Mammary epithelial cell (primary cell): ENCODE data around the gene RBM20.

Experiments used
- EZH2 ChIP-seq: IDR thresholded peaks from 2 replicates; pipeline ENCODE4 v1.6.1; 2012; ENCODE audit warnings: low read length, inconsistent platforms, borderline replicate concordance
- TF ChIP-seq, protein P1 (sequence below), 2 donors: IDR thresholded peaks in 1 of 2; conservative IDR thresholded peaks in 1 of 2; 2 replicates each; pipeline ENCODE4 v1.5.1; 2011 to 2012; ENCODE audit warnings: inconsistent platforms in 2 of 2, low read length in 2 of 2, mild to moderate bottlenecking in 2 of 2, control low read depth in 1 of 2, low read depth in 1 of 2; ENCODE audit not compliant: insufficient read depth in 1 of 2; ENCODE audit errors: extremely low read depth in 1 of 2

DNA sequence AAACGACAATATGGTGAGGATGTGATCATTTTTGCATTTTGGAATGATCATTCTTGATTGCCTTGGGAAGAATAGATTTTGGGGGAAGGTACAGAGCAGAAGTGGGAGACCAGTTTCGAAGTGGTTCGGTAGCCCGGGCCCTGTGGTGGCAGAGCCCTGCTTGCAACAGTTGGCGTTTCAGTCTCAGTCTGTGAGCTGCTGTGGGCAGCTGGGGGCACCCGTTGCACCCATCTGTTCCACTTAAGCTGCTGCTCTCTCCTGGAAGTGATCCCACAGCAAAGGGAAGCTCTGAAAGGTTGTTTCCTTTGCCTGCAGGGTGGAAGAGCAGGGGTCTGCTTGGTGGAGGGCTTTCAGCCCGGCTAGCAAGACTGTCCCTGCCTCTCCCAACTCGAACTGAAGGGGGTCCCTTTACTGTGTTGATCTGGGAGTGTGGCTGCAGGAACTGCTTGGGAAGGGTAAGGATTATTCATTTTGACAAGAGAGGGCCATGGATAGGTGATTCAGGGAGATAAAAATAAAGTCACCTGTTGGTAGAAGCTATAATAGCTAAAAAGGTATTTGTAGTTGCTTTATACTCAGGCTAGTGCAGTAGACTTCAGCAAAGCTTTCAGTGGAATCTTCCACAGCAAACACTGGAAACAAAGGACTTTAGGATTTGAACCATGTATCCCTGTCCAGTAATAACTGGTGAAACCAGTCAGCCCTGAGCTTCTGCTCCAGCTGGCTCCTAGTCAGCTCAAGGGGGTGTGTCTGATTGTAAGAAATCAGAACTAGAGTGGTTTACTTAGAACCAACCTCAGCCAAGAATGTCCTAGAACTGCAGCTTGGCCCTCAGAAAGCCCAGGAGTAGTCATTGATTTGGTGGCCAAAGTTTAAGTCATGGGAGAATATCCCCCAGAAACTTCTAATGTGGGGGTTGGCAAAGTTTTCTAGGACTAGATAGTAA is 174.4 kb downstream of the RBM20 start:
- TF ChIP-seq, protein P1, sequence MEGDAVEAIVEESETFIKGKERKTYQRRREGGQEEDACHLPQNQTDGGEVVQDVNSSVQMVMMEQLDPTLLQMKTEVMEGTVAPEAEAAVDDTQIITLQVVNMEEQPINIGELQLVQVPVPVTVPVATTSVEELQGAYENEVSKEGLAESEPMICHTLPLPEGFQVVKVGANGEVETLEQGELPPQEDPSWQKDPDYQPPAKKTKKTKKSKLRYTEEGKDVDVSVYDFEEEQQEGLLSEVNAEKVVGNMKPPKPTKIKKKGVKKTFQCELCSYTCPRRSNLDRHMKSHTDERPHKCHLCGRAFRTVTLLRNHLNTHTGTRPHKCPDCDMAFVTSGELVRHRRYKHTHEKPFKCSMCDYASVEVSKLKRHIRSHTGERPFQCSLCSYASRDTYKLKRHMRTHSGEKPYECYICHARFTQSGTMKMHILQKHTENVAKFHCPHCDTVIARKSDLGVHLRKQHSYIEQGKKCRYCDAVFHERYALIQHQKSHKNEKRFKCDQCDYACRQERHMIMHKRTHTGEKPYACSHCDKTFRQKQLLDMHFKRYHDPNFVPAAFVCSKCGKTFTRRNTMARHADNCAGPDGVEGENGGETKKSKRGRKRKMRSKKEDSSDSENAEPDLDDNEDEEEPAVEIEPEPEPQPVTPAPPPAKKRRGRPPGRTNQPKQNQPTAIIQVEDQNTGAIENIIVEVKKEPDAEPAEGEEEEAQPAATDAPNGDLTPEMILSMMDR (conservative IDR thresholded peaks at IDR 0.05 in 1 of 2, IDR thresholded peaks at IDR 0.05 in 1 of 2; ENCODE audit: extremely low read depth in 1 of 2, insufficient read depth in 1 of 2, low read depth in 1 of 2, low read length in 2 of 2) = no peak
- TF ChIP-seq EZH2 = no peak
